GM21367 (cell line): Measurements from ENCODE around the gene BCAP31.
"Not testable (repeated sequence)": the region's sequence is repeated elsewhere in the genome, so short reads cannot be mapped to it uniquely, and the experiment has no call there.

Experiments
- ATAC-seq: cut with Tn5 transposase; IDR thresholded peaks from one replicate; pipeline ENCODE4 v1.9.1; 2021; ENCODE audit not compliant: unreplicated experiment

BCAP31 gene

GRCh38 chrX:153684467-153685155 lies 39.6 kb downstream of the BCAP31 start:
- no peak for ATAC-seq

GRCh38 chrX:153683486-153683885 lies 40.7 kb downstream of the BCAP31 start:
- ATAC-seq: not testable (repeated sequence)

- no peak for ATAC-seq
Measured at GRCh38 chrX:153681175-153681574, 43.0 kb downstream of the BCAP31 start.

GRCh38 chrX:153674219-153674851 lies 49.9 kb downstream of the BCAP31 start:
- ATAC-seq: no peak

- ATAC-seq: no peak
Measured at GRCh38 chrX:153673428-153674218, 50.6 kb downstream of the BCAP31 start, which contains the start of gene PNCK. TSS of gene PNCK (minus strand) at chrX:153673813. CDS start at chrX:153673076, 737 bp downstream.

GRCh38 chrX:153672531-153673427 lies 51.4 kb downstream of the BCAP31 start:
- ATAC-seq: no peak

GRCh38 chrX:153671589-153672530 lies 52.3 kb downstream of the BCAP31 start:
- no peak for ATAC-seq

- no peak for ATAC-seq
Measured at GRCh38 chrX:153670748-153671588, 53.2 kb downstream of the BCAP31 start.

GRCh38 chrX:153669901-153670731 lies 54.1 kb downstream of the BCAP31 start:
- ATAC-seq: no peak

GRCh38 chrX:153669174-153669890 lies 54.9 kb downstream of the BCAP31 start:
- ATAC-seq: no peak

GRCh38 chrX:153668423-153669173 lies 55.6 kb downstream of the BCAP31 start:
- no peak for ATAC-seq

- no peak for ATAC-seq
Measured at GRCh38 chrX:153667956-153668396, 56.2 kb downstream of the BCAP31 start.

- no peak for ATAC-seq
Measured at GRCh38 chrX:153667281-153667955, 56.8 kb downstream of the BCAP31 start.

GRCh38 chrX:153665726-153666306 lies 58.4 kb downstream of the BCAP31 start:
- ATAC-seq: no peak

- ATAC-seq: no peak
Measured at GRCh38 chrX:153662266-153662665, 61.9 kb downstream of the BCAP31 start.

GRCh38 chrX:153659268-153659667 lies 64.9 kb downstream of the BCAP31 start:
- no peak for ATAC-seq
